Aorta (tissue), 5 donors: ENCODE results near the gene EN2. TPM values are rescaled to one million over a fixed set of nuclear protein-coding genes. Genes with fewer than 3 reads are reported as not detected.

Experiments
- ATAC-seq: fragments of 200-7000 bp; cut with Tn5 transposase; one replicate; pipeline ENCODE4 v1.9.1; 2022; ENCODE audit warnings: moderate library complexity; ENCODE audit not compliant: low FRiP score
- DNase-seq, 2 donors: peaks; one replicate each; pipeline ENCODE4 v3.0.0-alpha.2; 2020
- H3K27ac ChIP-seq, 2 donors: one replicate each; pipeline ENCODE4 v1.5.1; 2013; ENCODE audit warnings: low read length in 2 of 2, mild to moderate bottlenecking in 2 of 2, moderate library complexity in 2 of 2, control low read depth in 1 of 2, inconsistent platforms in 1 of 2, low read depth in 1 of 2
- H3K27me3 ChIP-seq, 2 donors: one replicate each; pipeline ENCODE4 v1.6.1; 2013; ENCODE audit warnings: control low read depth in 1 of 2, low read length in 1 of 2, mild to moderate bottlenecking in 1 of 2, moderate library complexity in 1 of 2; ENCODE audit not compliant: insufficient read depth in 2 of 2, control insufficient read depth in 1 of 2
- H3K36me3 ChIP-seq, 2 donors: one replicate each; pipeline ENCODE4 v1.6.1; 2013; ENCODE audit warnings: control low read depth in 1 of 2, low read length in 1 of 2, mild to moderate bottlenecking in 1 of 2; ENCODE audit not compliant: insufficient read depth in 2 of 2, control insufficient read depth in 1 of 2
- H3K4me1 ChIP-seq, 2 donors: one replicate each; pipeline ENCODE4 v1.6.1; 2013; ENCODE audit warnings: low read length in 2 of 2, control low read depth in 1 of 2, mild to moderate bottlenecking in 1 of 2, moderate library complexity in 1 of 2; ENCODE audit not compliant: insufficient read depth in 2 of 2, control insufficient read depth in 1 of 2
- H3K4me3 ChIP-seq, 2 donors: one replicate each; pipeline ENCODE4 v1.5.1; 2013; ENCODE audit warnings: low read length in 2 of 2, control low read depth in 1 of 2, mild to moderate bottlenecking in 1 of 2
- H3K9me3 ChIP-seq: one replicate; pipeline ENCODE4 v1.6.1; 2013; ENCODE audit warnings: mild to moderate bottlenecking, low read length; ENCODE audit not compliant: control insufficient read depth
- WGBS, 2 donors: extraction: QIAGEN DNeasy Blood & Tissue Kit; methylation state at CpG; one replicate each; pipeline ENCODE4 v1.1.7; 2013; 5-methylcytosine and 5-hydroxymethylcytosine counted together
- intact Hi-C, 2 donors: fragments of 100-400 bp; cut with DNase I; formaldehyde crosslinking; loops; one replicate each; pipeline versions ENCODE4 v1.14.2 to v1.15.0; 2022
- polyA plus RNA-seq, 2 donors: library from polyadenylated mRNA; stranded (reverse); fragments of 200-250 nt; gene quantifications; one replicate each; pipeline ENCODE4 v1.2.3, GENCODE V29; 2013
- total RNA-seq, 2 donors: library from RNA; stranded (reverse); fragmentation: NEBNext Ultra II Directional; extraction: Animal tissue kit (Norgen Biotek cat#: 25700); gene quantifications; one replicate each; pipeline ENCODE4 v1.2.1, GENCODE V29; 2021
- donor health status: healthy with polysubstance abuse.
- donor health status: Bipolar disorder and iron deficiency.
- donor health status: DM: no; HTN: no; CAD: no.
- donor health status: DM: no; HTN: no; CAD: no.
- donor health status: DM: yes; HTN: yes; CAD: no.

The EN2 gene
- total and polyA plus RNA-seq, 4 donors: not detected

- intact Hi-C loops: no loop called here
- WGBS, 2 donors: 86% methylated on average over 23 of the region's 23 CpGs
- Histone ChIP-seq H3K27me3 (no peaks in the 10 kb centered on the region), H3K4me3 (no peak overlapping the region), H3K27ac (no peak overlapping the region), H3K36me3 (no peaks in the 10 kb centered on the region), H3K9me3 (no peaks in the 10 kb centered on the region), H3K4me1 (no peaks in the 10 kb centered on the region)
- no peak for ATAC-seq
- DNase-seq: peak in 1 of 2 donors; percentile 67
Measured at GRCh38 chr7:155484483-155485399, 26.8 kb downstream of the EN2 start.

GRCh38 chr7:155486783-155487508 lies 29.0 kb downstream of the EN2 start:
- no peaks in the 10 kb centered on the region for H3K4me1 ChIP-seq
- no peaks in the 10 kb centered on the region for H3K27me3 ChIP-seq
- no peak for ATAC-seq
- no peaks in the 10 kb centered on the region for H3K9me3 ChIP-seq
- intact Hi-C loops: no loop called here
- peak in 1 of 2 donors; percentile 70 for DNase-seq
- no peak overlapping the region for H3K4me3 ChIP-seq
- WGBS, 2 donors: 79 to 81% methylated on average over 18 of the region's 18 CpGs
- no peak overlapping the region for H3K27ac ChIP-seq
- no peaks in the 10 kb centered on the region for H3K36me3 ChIP-seq

- no peak for ATAC-seq
- H3K27me3 ChIP-seq: no peaks in the 10 kb centered on the region
- no peaks in the 10 kb centered on the region for H3K9me3 ChIP-seq
Measured at GRCh38 chr7:155487509-155488482, 29.9 kb downstream of the EN2 start.

GRCh38 chr7:155488483-155489127 lies 30.7 kb downstream of the EN2 start:
- 60 to 67% methylated on average over 9 of the region's 9 CpGs for WGBS, 2 donors
- no peaks in the 10 kb centered on the region for H3K27me3 ChIP-seq
- no peaks in the 10 kb centered on the region for H3K9me3 ChIP-seq
- DNase-seq (peak in 1 of 2 donors; percentile 71), ATAC-seq (no peak)
- H3K27ac ChIP-seq: no peak overlapping the region
- no peaks in the 10 kb centered on the region for H3K36me3 ChIP-seq
- intact Hi-C loops: no loop called here
- no peaks in the 10 kb centered on the region for H3K4me1 ChIP-seq
- no peak overlapping the region for H3K4me3 ChIP-seq

More at GRCh38 chr7:155487509-155488482, 29.9 kb downstream of the EN2 start:
- intact Hi-C loops: no loop called here
- Histone ChIP-seq H3K27ac (no peak overlapping the region), H3K4me3 (no peak overlapping the region), H3K4me1 (no peaks in the 10 kb centered on the region), H3K36me3 (no peaks in the 10 kb centered on the region)
- DNase-seq: no peak
- WGBS, 2 donors: 83 to 87% methylated on average over 31 of the region's 31 CpGs

- Histone ChIP-seq H3K27me3 (no peaks in the 10 kb centered on the region), H3K36me3 (no peaks in the 10 kb centered on the region), H3K27ac (no peak overlapping the region), H3K9me3 (no peaks in the 10 kb centered on the region), H3K4me1 (no peaks in the 10 kb centered on the region), H3K4me3 (no peak overlapping the region)
- DNase-seq: peak in 1 of 2 donors; percentile 67
- intact Hi-C loops: no loop called here
- WGBS, 2 donors: 75 to 82% methylated on average over 20 of the region's 20 CpGs
- ATAC-seq: no peak
Measured at GRCh38 chr7:155489158-155489840, 31.4 kb downstream of the EN2 start.

- H3K27me3 ChIP-seq: no peaks in the 10 kb centered on the region
- peak; percentile 53 for ATAC-seq
- H3K27ac ChIP-seq: no peak overlapping the region
- 46 to 51% methylated on average over 32 of the region's 32 CpGs for WGBS, 2 donors
- intact Hi-C loops: no loop called here
- H3K4me3 ChIP-seq: peak overlapping the region; percentile 5 to 16
- no peaks in the 10 kb centered on the region for H3K9me3 ChIP-seq
- peak; percentile 37 to 80 for DNase-seq
- H3K4me1 ChIP-seq: no peaks in the 10 kb centered on the region
- H3K36me3 ChIP-seq: no peaks in the 10 kb centered on the region
Measured at GRCh38 chr7:155489862-155490696, 32.1 kb downstream of the EN2 start.
